ENCODE results near the gene DDX6. TPM values are rescaled to one million over a fixed set of nuclear protein-coding genes. Genes with fewer than 3 reads are reported as not detected.

Gene DDX6
- total and polyA plus RNA-seq, 9 of the 15 experiments (the other 6 are each of a cell fraction or from before 2014, with no cell fraction given), result 10.0 to 102 (median 58.2) TPM

GRCh38 chr11:118790357-118791110 is 430 bp downstream of the DDX6 start (continued):
- TF ChIP-seq ATF4 (CRISPR knock-in tag; IDR thresholded peaks at IDR 0.05) (peak; percentile 22; the same call in 1 of the 2 replicates), ZNF77 (CRISPR knock-in tag; IDR thresholded peaks at IDR 0.05) (no peak), ESRRB (CRISPR knock-in tag; IDR thresholded peaks at IDR 0.05; ENCODE audit: borderline replicate concordance) (no peak), HDAC2 (IDR thresholded peaks at IDR 0.05) (peak; percentile 32; the same call in 1 of the 2 replicates), ILK (tag; IDR thresholded peaks at IDR 0.05; ENCODE audit: borderline replicate concordance, low read depth) (no peak), JUND (IDR thresholded peaks at IDR 0.05; ENCODE audit: borderline replicate concordance, low read depth, low read length) (no peak; the same call in 1 of the 2 replicates), JUND (tag; IDR thresholded peaks at IDR 0.05; ENCODE audit: borderline replicate concordance, low read depth, low read length) (no peak), ZNF143 (CRISPR knock-in tag; IDR thresholded peaks at IDR 0.05) (peak; percentile 32; the same call in 1 of the 2 replicates), KLF6 (CRISPR knock-in tag; IDR thresholded peaks at IDR 0.05; ENCODE audit: borderline replicate concordance) (no peak), HDAC8 (tag; IDR thresholded peaks at IDR 0.05) (no peak), HDAC3 (IDR thresholded peaks at IDR 0.05; ENCODE audit: borderline replicate concordance, partially characterized antibody) (no peak), ZNF639 (CRISPR knock-in tag; conservative IDR thresholded peaks at IDR 0.05 in 1 of 2, IDR thresholded peaks at IDR 0.05 in 1 of 2) (peak in 1 of 2 experiments; percentile 23; a peak in 1 of 4 replicates), HMG20B (CRISPR knock-in tag; IDR thresholded peaks at IDR 0.05) (no peak), ZBTB34 (CRISPR knock-in tag; IDR thresholded peaks at IDR 0.05) (no peak), TOE1 (IDR thresholded peaks at IDR 0.05; ENCODE audit: borderline replicate concordance) (no peak), TOE1 (CRISPR knock-in tag; IDR thresholded peaks at IDR 0.05; ENCODE audit: borderline replicate concordance, low read depth) (no peak), MEIS2 (IDR thresholded peaks at IDR 0.05; ENCODE audit: partially characterized antibody) (no peak), MTA1 (IDR thresholded peaks at IDR 0.05; ENCODE audit: borderline replicate concordance) (0 out of 2 replicates have a peak, but pooled peaks have one; percentile 37), DLX4 (CRISPR knock-in tag; IDR thresholded peaks at IDR 0.05) (no peak), CREB5 (CRISPR knock-in tag; IDR thresholded peaks at IDR 0.05) (no peak), LEF1 (IDR thresholded peaks at IDR 0.05) (no peak; the same call in 1 of the 2 replicates), NR3C1 (CRISPR knock-in tag; IDR thresholded peaks at IDR 0.05) (peak; percentile 70; the same call in 1 of the 2 replicates), SOX6 (IDR thresholded peaks at IDR 0.05) (peak; percentile 26)

All from K562 (cell line).